ENCODE data around the gene RFXAP. TPM values are rescaled to one million over a fixed set of nuclear protein-coding genes. Genes with fewer than 3 reads are reported as not detected.

Gene RFXAP
- total and polyA plus RNA-seq, 2 donors (not counting 1 experiment from before 2014, with no cell fraction given) = 1.8 to 4.6 TPM

GRCh38 chr13:36875961-36876360, 56.9 kb downstream of the RFXAP start:
- Histone ChIP-seq H3K9ac (ENCODE audit: insufficient read depth, low read length) (no peak overlapping the region), H3K4me1 (ENCODE audit: control insufficient read depth, extremely low read depth, insufficient read depth, low read length) (no peaks in the 10 kb centered on the region), H3K9me3 (ENCODE audit: control insufficient read depth, insufficient read depth, low read depth, low read length) (no peaks in the 10 kb centered on the region), H4K20me1 (ENCODE audit: control insufficient read depth, extremely low read depth, insufficient read depth, low read length) (no peaks in the 10 kb centered on the region), H3K27ac (ENCODE audit: insufficient read depth, low read length) (no peak overlapping the region), H3K4me3 (replicated peaks in 1 of 4; ENCODE audit: control extremely low read depth in 1 of 4, insufficient read depth in 1 of 4, low read depth in 3 of 4, low read length in 4 of 4) (no peak overlapping the region), H3K36me3 (ENCODE audit: control insufficient read depth, insufficient read depth, low read length) (no peaks in the 10 kb centered on the region), H3K79me2 (ENCODE audit: control insufficient read depth, insufficient read depth, low read length) (no peaks in the 10 kb centered on the region), H2AFZ (ENCODE audit: low read length) (no peak overlapping the region), H3K27me3 (ENCODE audit: control insufficient read depth, insufficient read depth, low read length) (no peaks in the 10 kb centered on the region), H3K4me2 (ENCODE audit: extremely low read depth, insufficient read depth, low read length) (no peak overlapping the region)
- DNase-seq (ENCODE audit: low read depth in 2 of 2) = no peak
- TF ChIP-seq, protein P1, sequence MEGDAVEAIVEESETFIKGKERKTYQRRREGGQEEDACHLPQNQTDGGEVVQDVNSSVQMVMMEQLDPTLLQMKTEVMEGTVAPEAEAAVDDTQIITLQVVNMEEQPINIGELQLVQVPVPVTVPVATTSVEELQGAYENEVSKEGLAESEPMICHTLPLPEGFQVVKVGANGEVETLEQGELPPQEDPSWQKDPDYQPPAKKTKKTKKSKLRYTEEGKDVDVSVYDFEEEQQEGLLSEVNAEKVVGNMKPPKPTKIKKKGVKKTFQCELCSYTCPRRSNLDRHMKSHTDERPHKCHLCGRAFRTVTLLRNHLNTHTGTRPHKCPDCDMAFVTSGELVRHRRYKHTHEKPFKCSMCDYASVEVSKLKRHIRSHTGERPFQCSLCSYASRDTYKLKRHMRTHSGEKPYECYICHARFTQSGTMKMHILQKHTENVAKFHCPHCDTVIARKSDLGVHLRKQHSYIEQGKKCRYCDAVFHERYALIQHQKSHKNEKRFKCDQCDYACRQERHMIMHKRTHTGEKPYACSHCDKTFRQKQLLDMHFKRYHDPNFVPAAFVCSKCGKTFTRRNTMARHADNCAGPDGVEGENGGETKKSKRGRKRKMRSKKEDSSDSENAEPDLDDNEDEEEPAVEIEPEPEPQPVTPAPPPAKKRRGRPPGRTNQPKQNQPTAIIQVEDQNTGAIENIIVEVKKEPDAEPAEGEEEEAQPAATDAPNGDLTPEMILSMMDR (conservative IDR thresholded peaks at IDR 0.05 in 1 of 2, IDR thresholded peaks at IDR 0.05 in 1 of 2; ENCODE audit: low read depth in 1 of 2, low read length in 2 of 2) = no peak
- no peak for TF ChIP-seq EZH2 (IDR thresholded peaks at IDR 0.05; ENCODE audit: low read length, missing control alignments)

Other genes with a start within 250 kb of the RFXAP start
- not detected in 2 replicates for gene SERTM1, start 145.2 kb upstream of the RFXAP start, total RNA-seq
- gene SERTM1, start 145.2 kb upstream of the RFXAP start, polyA plus RNA-seq = not detected in 2 replicates
- gene SMAD9, start 101.0 kb downstream of the RFXAP start, total RNA-seq = 2.6 and 4.8 TPM in 2 replicates
- 3.5 TPM in 2 replicates for gene SMAD9, start 101.0 kb downstream of the RFXAP start, polyA plus RNA-seq
- 30.3 and 34.8 TPM in 2 replicates for gene ALG5, start 180.1 kb downstream of the RFXAP start, total RNA-seq
- gene ALG5, start 180.1 kb downstream of the RFXAP start, polyA plus RNA-seq = 44.1 and 49.6 TPM in 2 replicates
- gene EXOSC8, start 181.6 kb downstream of the RFXAP start, total RNA-seq = 30.6 and 32.9 TPM in 2 replicates
- gene EXOSC8, start 181.6 kb downstream of the RFXAP start, polyA plus RNA-seq = 35.0 and 54.2 TPM in 2 replicates
- gene SUPT20H, start 240.5 kb downstream of the RFXAP start, total RNA-seq = 35.2 and 56.5 TPM in 2 replicates
- gene SUPT20H, start 240.5 kb downstream of the RFXAP start, polyA plus RNA-seq = 57.5 and 68.4 TPM in 2 replicates